ENCODE data around the gene AMN. TPM values are rescaled to one million over a fixed set of nuclear protein-coding genes. Genes with fewer than 3 reads are reported as not detected.
A peak's percentile ranks its signal among the peaks of the same experiment; 100 is the strongest.

AMN gene
- total and polyA plus RNA-seq, 7 experiments from 2014 or later, result 0.53 to 11.0 (median 3.8) TPM

GRCh38 chr14:102897299-102898027 lies 25.0 kb upstream of the AMN start:
- CTCF ChIA-PET, result no interaction called here
- H3K9me3 ChIP-seq (ENCODE audit: control insufficient read depth in 2 of 3, low read length in 3 of 3), result no peaks in the 10 kb centered on the region
- intact Hi-C loops (cut with micrococcal nuclease), result no loop called here
- DNase-seq (no peak), ATAC-seq (no peak)
- no peaks in the 10 kb centered on the region for H3K9me3 Mint-ChIP-seq
- peaks cover 0 to 41% (median 17%) of the 10 kb centered on the region in 5 donors for H3K36me3 Mint-ChIP-seq
- no peak overlapping the region for H3K4me3 Mint-ChIP-seq
- H3K27me3 ChIP-seq (ENCODE audit: control insufficient read depth in 2 of 2, insufficient read depth in 2 of 2, low read length in 2 of 2), result no peaks in the 10 kb centered on the region
- H3K4me1 Mint-ChIP-seq, result peaks cover 0 to 29% (median 19%) of the 10 kb centered on the region in 7 donors
- POLR2A ChIA-PET, result interaction anchor here (1.2 kb wide), 1 partner anchor 27 kb away, joined by 3 read pairs; no protein-coding TSS in a partner anchor
- peaks cover 5 to 15% of the 10 kb centered on the region in 2 donors for H3K4me1 ChIP-seq (ENCODE audit: control insufficient read depth in 2 of 2, insufficient read depth in 2 of 2, low read length in 2 of 2)
- peaks cover 0 to 54% (median 4%) of the 10 kb centered on the region in 3 experiments for H3K36me3 ChIP-seq (ENCODE audit: control insufficient read depth in 2 of 3, insufficient read depth in 3 of 3, low read length in 3 of 3)
- H3K27ac Mint-ChIP-seq, result peak overlapping the region in 5 of 9 donors; percentile 62 to 89 (median 82)
- H3K4me3 ChIP-seq (ENCODE audit: low read length), result no peak overlapping the region
- no peaks in the 10 kb centered on the region for H3K27me3 Mint-ChIP-seq
- no peak overlapping the region for H3K27ac ChIP-seq (ENCODE audit: low read depth, low read length)

- no peak overlapping the region for H3K4me3 ChIP-seq (ENCODE audit: low read length)
- Mint-ChIP-seq H3K36me3 (peaks cover 0 to 43% (median 19%) of the 10 kb centered on the region in 5 donors), H3K4me1 (peaks cover 0 to 29% (median 19%) of the 10 kb centered on the region in 7 donors), H3K27ac (peak overlapping the region in 7 of 9 donors; percentile 4 to 96 (median 44)), H3K27me3 (no peaks in the 10 kb centered on the region), H3K9me3 (no peaks in the 10 kb centered on the region), H3K4me3 (peak overlapping the region in 2 of 10 donors; percentile 12 to 34)
- ChIA-PET POLR2A (no interaction called here), CTCF (no interaction called here)
- ATAC-seq (no peak), DNase-seq (no peak)
- intact Hi-C loops (cut with micrococcal nuclease), result no loop called here
- H3K9me3 ChIP-seq (ENCODE audit: control insufficient read depth in 2 of 3, low read length in 3 of 3), result no peaks in the 10 kb centered on the region
- H3K36me3 ChIP-seq (ENCODE audit: control insufficient read depth in 2 of 3, insufficient read depth in 3 of 3, low read length in 3 of 3), result peaks cover 0 to 55% (median 4%) of the 10 kb centered on the region in 3 experiments
- peaks cover 5 to 15% of the 10 kb centered on the region in 2 donors for H3K4me1 ChIP-seq (ENCODE audit: control insufficient read depth in 2 of 2, insufficient read depth in 2 of 2, low read length in 2 of 2)
- H3K27me3 ChIP-seq (ENCODE audit: control insufficient read depth in 2 of 2, insufficient read depth in 2 of 2, low read length in 2 of 2), result no peaks in the 10 kb centered on the region
- no peak overlapping the region for H3K27ac ChIP-seq (ENCODE audit: low read depth, low read length)
These were observed 24.2 kb upstream of the AMN start for GRCh38 chr14:102898298-102898697.

DNA sequence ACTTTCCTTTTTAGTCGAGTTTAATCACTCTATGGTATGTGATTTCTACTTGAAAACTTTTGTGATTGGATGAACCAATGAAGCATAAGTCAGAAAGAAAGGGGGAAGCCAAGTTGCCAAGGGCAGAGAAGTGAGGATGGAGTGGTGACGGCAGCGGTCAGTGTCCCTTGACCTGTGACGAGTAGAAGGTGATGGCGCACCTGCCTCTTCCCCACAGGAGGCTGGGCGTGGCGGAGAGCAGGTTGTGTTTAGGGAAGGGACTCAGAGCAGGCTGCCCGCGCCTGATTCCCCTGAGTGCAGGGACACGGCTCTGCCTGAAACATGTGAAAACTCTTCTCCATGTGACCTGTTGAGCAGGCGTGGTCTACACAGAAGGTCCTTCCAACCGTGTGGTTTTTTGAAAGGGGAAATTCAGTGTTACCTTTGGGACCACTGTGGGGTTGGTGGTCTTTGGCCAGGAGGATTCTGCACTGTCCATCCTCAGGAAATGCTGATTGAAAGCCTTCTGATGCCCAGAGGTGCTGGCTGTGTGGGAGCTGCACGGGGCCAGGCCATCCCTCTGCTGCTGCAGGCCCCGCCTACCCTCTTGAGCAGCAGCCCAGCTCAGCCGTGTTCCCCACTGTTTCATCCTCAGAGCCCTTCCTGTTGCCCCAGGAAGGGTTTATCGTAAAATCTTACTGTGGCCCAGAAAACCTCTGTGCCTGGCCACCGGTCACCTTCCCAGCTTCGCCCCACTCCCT lies 23.5 kb upstream of the AMN start:
- H3K27ac Mint-ChIP-seq, result peak overlapping the region; percentile 27 to 96 (median 52)
- no peak for DNase-seq
- ATAC-seq, result no peak
- peaks cover 0 to 45% (median 19%) of the 10 kb centered on the region in 5 donors for H3K36me3 Mint-ChIP-seq
- no peak overlapping the region for H3K4me3 ChIP-seq (ENCODE audit: low read length)
- intact Hi-C loops (cut with micrococcal nuclease), result no loop called here
- H3K9me3 ChIP-seq (ENCODE audit: control insufficient read depth in 2 of 3, low read length in 3 of 3), result no peaks in the 10 kb centered on the region
- peaks cover 0 to 29% (median 19%) of the 10 kb centered on the region in 7 donors for H3K4me1 Mint-ChIP-seq
- ChIA-PET CTCF (no interaction called here), POLR2A (no interaction called here)
- peaks cover 5 to 15% of the 10 kb centered on the region in 2 donors for H3K4me1 ChIP-seq (ENCODE audit: control insufficient read depth in 2 of 2, insufficient read depth in 2 of 2, low read length in 2 of 2)
- no peaks in the 10 kb centered on the region for H3K27me3 Mint-ChIP-seq
- no peak overlapping the region for H3K27ac ChIP-seq (ENCODE audit: low read depth, low read length)
- H3K4me3 Mint-ChIP-seq, result peak overlapping the region in 2 of 10 donors; percentile 12 to 34
- no peaks in the 10 kb centered on the region for H3K27me3 ChIP-seq (ENCODE audit: control insufficient read depth in 2 of 2, insufficient read depth in 2 of 2, low read length in 2 of 2)
- no peaks in the 10 kb centered on the region for H3K9me3 Mint-ChIP-seq
- H3K36me3 ChIP-seq (ENCODE audit: control insufficient read depth in 2 of 3, insufficient read depth in 3 of 3, low read length in 3 of 3), result peaks cover 0 to 57% (median 6%) of the 10 kb centered on the region in 3 experiments

DNA sequence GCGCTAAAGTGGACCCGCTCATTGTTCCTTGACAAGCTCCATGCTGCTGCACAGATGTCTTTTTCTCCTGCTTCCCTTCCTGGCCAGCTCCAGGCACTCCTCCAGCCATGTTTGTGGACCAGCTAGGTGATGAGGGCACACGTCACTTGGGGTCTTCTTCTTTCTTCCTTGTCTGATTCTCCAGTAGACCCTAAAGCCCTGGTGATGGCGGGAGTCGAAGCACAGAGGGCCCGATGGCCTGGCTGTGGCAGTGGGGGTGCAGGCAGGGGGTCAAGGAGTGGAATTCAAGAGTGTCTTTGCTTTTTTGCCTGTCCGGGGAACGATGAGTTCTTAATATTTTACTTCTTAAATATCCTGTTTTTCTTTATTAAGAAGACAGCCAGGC lies 23.0 kb upstream of the AMN start:
- POLR2A ChIA-PET, result no interaction called here
- intact Hi-C loops (cut with micrococcal nuclease), result no loop called here
- Mint-ChIP-seq H3K4me1 (peaks cover 0 to 29% (median 19%) of the 10 kb centered on the region in 7 donors), H3K4me3 (peak overlapping the region in 2 of 10 donors; percentile 14 to 49), H3K9me3 (no peaks in the 10 kb centered on the region), H3K27me3 (no peaks in the 10 kb centered on the region), H3K27ac (peak overlapping the region in 7 of 9 donors; percentile 22 to 92 (median 51)), H3K36me3 (peaks cover 0 to 41% (median 19%) of the 10 kb centered on the region in 5 donors)
- CTCF ChIA-PET, result no interaction called here
- H3K36me3 ChIP-seq (ENCODE audit: control insufficient read depth in 2 of 3, insufficient read depth in 3 of 3, low read length in 3 of 3), result peaks cover 0 to 58% (median 8%) of the 10 kb centered on the region in 3 experiments
- no peaks in the 10 kb centered on the region for H3K9me3 ChIP-seq (ENCODE audit: control insufficient read depth in 2 of 3, low read length in 3 of 3)
- peaks cover 5 to 15% of the 10 kb centered on the region in 2 donors for H3K4me1 ChIP-seq (ENCODE audit: control insufficient read depth in 2 of 2, insufficient read depth in 2 of 2, low read length in 2 of 2)
- no peak overlapping the region for H3K27ac ChIP-seq (ENCODE audit: low read depth, low read length)
- DNase-seq (no peak), ATAC-seq (no peak)
- H3K4me3 ChIP-seq (ENCODE audit: low read length), result no peak overlapping the region
- no peaks in the 10 kb centered on the region for H3K27me3 ChIP-seq (ENCODE audit: control insufficient read depth in 2 of 2, insufficient read depth in 2 of 2, low read length in 2 of 2)

DNA sequence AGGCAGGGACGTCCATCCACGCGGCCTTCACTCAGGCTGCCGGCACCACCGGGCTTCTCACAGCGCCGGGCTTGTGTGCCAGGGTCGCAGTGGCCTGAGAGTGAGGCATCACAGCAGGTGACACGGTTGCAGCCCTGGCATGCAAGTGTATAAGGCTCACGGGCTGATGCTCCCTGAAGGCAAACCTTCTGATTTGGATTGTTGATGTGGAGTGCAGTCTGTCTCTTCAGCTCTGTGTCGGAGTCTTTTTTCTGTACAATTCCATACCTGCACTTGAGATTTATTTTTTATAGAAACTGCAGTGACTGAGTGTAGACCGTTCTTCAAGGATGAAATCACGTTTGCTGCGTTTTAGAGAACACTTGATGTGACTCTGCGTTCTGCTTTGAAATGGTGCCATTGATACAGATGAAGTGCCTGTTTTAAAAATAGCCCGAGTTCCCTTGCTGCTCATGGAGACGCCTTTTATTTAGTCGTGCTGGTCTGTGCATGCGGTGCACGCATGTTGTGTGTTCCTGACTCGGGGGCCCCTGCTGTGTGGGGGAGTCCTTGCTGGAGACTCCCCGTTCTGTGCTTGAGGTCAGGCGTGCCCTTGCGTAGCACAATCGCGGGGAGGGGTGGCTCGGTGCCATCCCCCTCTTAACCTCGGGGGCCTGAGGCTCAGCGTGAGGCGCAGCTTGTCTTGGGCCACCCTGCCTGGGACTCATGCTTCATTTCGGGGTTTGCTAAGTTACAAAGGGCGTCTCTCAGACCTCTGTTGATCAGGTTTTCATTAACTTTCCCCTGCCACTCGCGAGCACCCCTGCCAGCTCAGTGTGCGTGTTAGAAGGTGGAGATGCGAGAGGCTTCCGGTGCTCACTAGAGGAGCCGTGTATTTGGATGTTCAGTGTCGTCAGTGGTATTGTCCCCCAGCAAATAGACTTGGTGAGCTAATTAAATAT lies 21.6 kb upstream of the AMN start:
- Mint-ChIP-seq H3K4me3 (peak overlapping the region; percentile 6 to 77 (median 64)), H3K27ac (peak overlapping the region; percentile 75 to 96 (median 91)), H3K36me3 (peaks cover 0 to 35% (median 21%) of the 10 kb centered on the region in 5 donors), H3K27me3 (no peaks in the 10 kb centered on the region), H3K9me3 (no peaks in the 10 kb centered on the region), H3K4me1 (peaks cover 0 to 29% (median 19%) of the 10 kb centered on the region in 7 donors)
- peak overlapping the region; percentile 59 for H3K27ac ChIP-seq (ENCODE audit: low read depth, low read length)
- no peaks in the 10 kb centered on the region for H3K27me3 ChIP-seq (ENCODE audit: control insufficient read depth in 2 of 2, insufficient read depth in 2 of 2, low read length in 2 of 2)
- ATAC-seq (peak; percentile 83), DNase-seq (peak in 7 of 9 donors; percentile 49 to 70 (median 60))
- peaks cover 0 to 55% (median 9%) of the 10 kb centered on the region in 3 experiments for H3K36me3 ChIP-seq (ENCODE audit: control insufficient read depth in 2 of 3, insufficient read depth in 3 of 3, low read length in 3 of 3)
- intact Hi-C loops (cut with micrococcal nuclease), result loop anchor here in 1 of 2 donors (1.0 kb wide), 1 partner anchor 126 kb away; no protein-coding TSS in a partner anchor
- POLR2A ChIA-PET, result interaction anchor here (0.7 to 1.2 kb wide), 3 partner anchors 43 to 121 kb away, joined by 3 read pairs; no protein-coding TSS in a partner anchor
- H3K9me3 ChIP-seq (ENCODE audit: control insufficient read depth in 2 of 3, low read length in 3 of 3), result no peaks in the 10 kb centered on the region
- CTCF ChIA-PET, result interaction anchor here (0.6 to 1.0 kb wide), 4 partner anchors 30 to 371 kb away, joined by 3 to 4 read pairs (median 4); no protein-coding TSS in a partner anchor
- peaks cover 5 to 15% of the 10 kb centered on the region in 2 donors for H3K4me1 ChIP-seq (ENCODE audit: control insufficient read depth in 2 of 2, insufficient read depth in 2 of 2, low read length in 2 of 2)
- peak overlapping the region; percentile 26 for H3K4me3 ChIP-seq (ENCODE audit: low read length)
